HK-2 (cell line): ENCODE results near the gene BORCS8.
"Not testable (repeated sequence)": the region's sequence is repeated elsewhere in the genome, so short reads cannot be mapped to it uniquely, and the experiment has no call there.

Experiments used
- DNase-seq: peaks from one replicate; pipeline ENCODE4 v3.0.0-alpha.2; 2018; ENCODE audit not compliant: unreplicated experiment

Gene BORCS8

DNA sequence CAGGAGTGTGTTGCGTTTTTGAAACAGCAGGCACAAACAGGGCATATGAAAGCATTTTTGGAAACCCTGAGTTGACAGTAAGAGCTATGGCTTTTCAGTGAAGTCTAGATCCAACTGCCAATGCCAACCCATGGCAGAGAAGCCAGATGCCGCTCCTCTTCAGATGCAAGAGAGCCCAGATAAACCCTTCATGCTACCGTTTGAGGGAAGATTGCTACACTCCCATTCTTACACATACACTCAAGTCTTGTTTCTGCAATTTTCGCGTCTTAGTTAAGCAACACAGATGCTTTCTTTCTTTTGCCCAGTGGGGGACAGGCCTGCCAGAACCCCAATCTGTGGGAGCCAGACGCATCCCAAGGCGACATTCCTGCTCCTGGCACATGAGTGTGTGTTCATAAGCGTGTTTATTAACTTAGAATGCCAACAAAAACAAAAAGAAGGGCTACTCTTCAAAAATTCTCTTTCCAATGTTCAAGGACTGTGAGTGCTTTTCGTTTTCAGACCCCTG is 10.4 kb downstream of the BORCS8 start:
- no peak for DNase-seq

GRCh38 chr19:19179548-19180441 is 12.2 kb downstream of the BORCS8 start:
- DNase-seq: peak; percentile 86

- DNase-seq: no peak
These were observed 15.0 kb downstream of the BORCS8 start for GRCh38 chr19:19176950-19177349.

DNA sequence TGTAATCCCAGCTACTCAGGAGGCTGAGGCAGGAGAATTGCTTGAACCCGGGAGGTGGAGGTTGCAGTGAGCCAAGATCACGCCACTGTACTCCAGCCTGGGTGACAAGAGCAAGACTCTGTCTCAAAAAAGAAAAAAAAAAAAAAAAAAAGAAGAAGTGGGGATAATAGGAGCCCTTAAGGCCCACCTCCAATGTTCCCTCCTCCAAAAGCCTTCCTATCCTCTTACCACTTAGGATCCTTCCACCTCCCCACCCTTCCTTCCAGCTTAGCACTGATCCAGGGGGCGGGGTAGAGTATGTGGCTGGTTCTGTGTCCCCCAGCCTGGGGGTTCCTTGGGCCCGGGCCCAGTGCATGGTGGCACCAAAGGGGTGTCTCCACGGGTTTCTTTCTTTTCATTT is 18.7 kb downstream of the BORCS8 start:
- not testable (repeated sequence) for DNase-seq

- DNase-seq: no peak
These were observed 20.0 kb downstream of the BORCS8 start for GRCh38 chr19:19171821-19172532.

GRCh38 chr19:19170873-19171672 is 20.9 kb downstream of the BORCS8 start:
- DNase-seq: no peak

DNA sequence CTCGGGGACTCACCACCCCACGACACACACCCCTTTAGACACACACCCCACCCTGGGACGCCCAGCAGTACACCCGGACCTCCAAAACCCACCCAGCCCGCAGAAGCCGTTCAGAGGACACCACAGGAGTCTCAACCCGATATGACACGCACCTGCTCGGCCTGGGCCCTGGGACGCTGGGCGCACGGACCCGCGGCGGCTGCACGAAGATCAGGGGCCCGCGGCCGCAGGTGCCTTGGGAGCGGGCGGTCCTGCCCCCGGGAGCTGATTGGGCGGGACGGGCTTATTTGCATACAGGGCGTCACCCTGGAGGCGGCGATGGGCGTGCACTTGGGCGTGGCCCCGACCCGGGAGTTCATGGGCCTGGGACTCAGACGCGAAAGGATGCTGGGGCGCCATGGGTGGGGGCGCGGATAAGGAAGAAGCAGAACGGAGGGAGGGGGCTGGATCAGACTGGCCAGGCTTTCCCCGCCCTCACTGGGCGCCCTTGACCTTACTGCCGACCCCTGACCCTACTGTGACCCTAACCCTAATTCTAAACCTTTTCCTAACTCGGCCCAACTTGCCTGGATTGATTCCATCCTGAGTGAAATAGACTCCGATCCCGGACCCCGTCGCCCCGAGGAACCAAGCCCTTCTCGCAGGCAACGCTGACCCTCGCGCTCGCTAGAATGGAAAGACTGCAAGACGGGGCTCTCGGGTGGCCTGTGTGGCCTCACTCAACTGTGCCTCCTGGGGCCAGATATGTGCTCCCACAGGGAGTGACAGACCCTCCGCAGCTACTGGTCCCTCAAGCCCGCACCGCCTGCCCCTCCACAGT is 21.7 kb downstream of the BORCS8 start, which contains the start of gene MEF2B:
Gene MEF2B, minus strand, starts transcription at position 211 of the 820 bp plus-strand sequence. CDS start 19,528 bp downstream, outside the sequence.
- no peak for DNase-seq

DNA sequence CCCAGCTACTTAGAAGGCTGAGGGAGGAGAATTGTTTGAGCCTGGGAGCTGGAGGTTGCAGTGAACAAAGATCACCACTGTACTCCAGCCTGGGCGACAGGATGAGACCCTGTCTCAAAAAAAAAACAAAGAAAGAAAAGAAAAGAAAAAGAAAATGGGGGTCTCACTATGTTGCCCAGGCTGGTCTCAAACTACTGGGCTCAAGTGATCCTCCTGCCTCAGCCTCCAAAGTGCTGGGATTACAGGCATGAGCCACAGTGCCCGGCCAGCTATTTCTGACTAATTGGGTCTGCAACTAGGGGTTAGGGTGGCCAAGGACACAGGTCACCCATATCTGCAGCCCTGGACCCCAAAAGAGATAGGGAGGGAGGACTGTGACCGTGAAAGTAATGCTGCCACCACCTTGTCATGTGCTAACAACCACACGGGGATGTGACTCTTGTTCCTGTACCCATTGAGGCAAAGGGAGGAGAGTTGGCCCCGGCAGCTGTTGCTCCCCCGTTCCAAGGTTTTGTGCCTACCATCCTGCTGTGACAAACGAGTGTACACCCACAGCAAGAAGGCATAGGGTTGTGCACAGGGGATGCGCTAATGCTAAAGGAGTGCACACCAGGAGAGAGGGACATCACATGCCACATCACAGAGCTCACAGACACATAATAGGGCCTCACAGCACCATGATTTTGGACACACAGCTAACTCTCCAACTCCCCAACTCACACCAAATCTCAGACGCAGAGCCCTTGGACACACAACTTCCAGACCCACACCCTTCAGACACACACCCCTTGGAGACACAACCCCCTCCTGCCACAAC is 22.5 kb downstream of the BORCS8 start:
- DNase-seq: no peak

GRCh38 chr19:19167612-19168011 is 24.3 kb downstream of the BORCS8 start:
- DNase-seq: no peak

- DNase-seq: no peak
These were observed 26.6 kb downstream of the BORCS8 start for GRCh38 chr19:19165396-19165795.

GRCh38 chr19:19162495-19162894 is 29.5 kb downstream of the BORCS8 start:
- no peak for DNase-seq

DNA sequence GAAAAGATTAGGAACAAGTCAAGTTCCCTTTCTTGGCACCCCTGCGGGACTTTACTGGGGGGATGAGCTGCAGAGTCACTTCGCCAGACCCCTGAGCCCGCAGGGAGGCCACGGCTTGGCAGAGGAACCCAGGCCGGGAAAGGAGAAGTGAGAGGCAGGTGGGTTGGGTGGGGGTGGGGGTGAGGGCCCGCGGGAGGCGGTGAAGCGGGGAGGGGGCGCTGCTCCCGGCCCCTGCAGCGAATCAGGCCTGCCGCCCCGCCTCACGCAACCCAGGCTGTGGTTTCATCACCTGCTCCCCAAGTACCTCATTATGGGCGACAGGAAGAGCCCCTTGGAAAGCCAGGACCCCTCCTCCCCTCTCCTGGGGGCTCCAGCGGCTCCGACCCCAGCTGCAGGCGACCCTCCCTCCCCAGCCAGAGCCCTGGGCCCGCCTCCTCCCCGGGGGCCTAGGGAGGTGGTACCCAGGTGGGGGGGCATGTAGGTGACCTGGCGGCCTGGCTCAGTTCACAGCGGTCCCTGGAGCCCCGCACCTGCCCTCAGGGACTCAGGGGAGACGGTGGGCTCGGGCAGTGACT is 31.4 kb downstream of the BORCS8 start:
- no peak for DNase-seq

GRCh38 chr19:19159534-19159933 is 32.4 kb downstream of the BORCS8 start:
- no peak for DNase-seq

DNA sequence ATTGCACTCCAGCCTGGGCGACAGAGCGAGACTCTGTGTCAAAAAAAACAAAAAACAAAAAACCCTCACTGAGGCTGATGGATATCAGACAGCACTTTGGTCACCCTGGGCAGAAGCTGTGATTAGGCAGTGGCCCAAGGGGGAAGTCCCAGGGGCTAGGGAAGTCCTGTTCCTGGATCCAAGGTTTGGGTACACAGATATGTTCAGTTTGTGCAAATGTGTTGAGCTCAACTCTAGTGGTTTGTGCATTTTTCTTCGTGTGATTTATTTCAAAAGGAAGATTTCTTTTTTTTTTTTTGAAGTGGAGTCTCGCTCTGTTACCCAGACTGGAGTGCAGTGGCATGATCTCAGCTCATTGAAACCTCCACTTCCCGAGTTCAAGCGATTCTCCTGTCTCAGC is 34.1 kb downstream of the BORCS8 start:
- DNase-seq: no peak

DNA sequence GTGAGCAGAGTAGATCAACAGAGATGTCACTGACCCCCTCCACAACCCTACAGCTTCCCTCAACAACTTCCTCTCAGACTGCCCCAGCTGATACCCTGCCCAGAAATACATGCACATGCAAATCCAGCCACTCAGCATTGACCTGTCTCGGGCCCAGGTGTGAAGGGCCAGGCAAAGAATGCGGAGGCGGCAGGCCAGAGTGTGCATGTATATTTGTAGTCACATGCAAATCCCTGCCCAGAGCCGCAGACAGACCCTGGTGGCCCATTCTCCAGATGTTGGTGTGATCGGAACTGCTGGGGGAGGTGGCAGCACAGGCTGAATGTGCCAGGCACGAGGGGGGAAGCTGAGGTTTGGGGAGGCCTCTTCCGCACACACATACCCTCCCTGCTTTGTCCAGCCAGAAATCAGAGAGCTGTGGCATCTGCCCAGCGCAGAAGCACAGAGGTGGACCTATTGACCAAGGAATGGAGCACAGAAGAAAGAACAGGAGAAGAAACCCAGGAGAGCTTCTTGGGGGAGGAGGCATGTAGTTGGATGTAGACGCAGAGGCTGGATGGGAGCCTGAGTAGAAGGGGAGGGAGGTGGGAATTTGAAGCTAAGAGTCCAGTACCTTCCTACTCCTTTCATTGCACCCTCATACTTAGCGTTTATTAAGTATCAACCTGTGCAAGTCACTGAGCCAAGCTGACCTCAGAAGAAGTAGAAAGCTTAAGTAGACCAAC is 36.3 kb downstream of the BORCS8 start:
- DNase-seq: no peak

GRCh38 chr19:19154768-19155494 is 37.0 kb downstream of the BORCS8 start:
- no peak for DNase-seq

GRCh38 chr19:19152668-19153384 is 39.1 kb downstream of the BORCS8 start:
- no peak for DNase-seq

DNA sequence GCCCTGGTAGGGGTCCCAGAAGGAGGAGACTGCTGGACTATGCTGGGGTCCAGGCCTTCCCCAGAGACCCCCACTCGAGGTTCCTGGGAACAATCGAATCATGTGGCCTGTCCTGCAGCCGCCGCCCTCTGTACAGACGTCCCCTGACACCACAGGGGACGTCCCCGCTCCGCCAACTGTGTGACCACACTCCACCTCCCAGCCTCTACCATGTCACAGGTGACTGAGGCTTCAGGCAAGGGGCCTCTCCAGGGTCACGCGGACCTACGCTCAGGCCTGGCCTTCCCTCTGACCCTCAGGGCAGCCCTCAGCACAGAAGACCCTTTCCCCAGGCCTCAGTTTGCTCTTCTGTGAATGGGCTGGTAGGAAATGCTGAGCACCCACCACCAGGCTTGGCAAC is 40.5 kb downstream of the BORCS8 start:
- DNase-seq: no peak
